Astrocyte of the spinal cord (primary cell): ENCODE measurements around the gene F3.

Source experiments
- DNase-seq: peaks from one replicate; pipeline ENCODE4 v3.0.0; 2011; ENCODE audit warnings: low read depth, low spot score
- H3K4me3 ChIP-seq: 2 replicates; pipeline ENCODE4 v1.5.1; 2011; ENCODE audit warnings: low read depth, mild to moderate bottlenecking, low read length, moderate library complexity
- CTCF ChIP-seq: IDR thresholded peaks from 2 replicates; pipeline ENCODE4 v1.5.1; 2012; ENCODE audit warnings: low read depth, mild to moderate bottlenecking, low read length, inconsistent platforms
- in situ Hi-C: cut with HindIII; loops from 2 replicates; pipeline ENCODE4 v1.10.0; 2017; ENCODE audit warnings: low sequenced_read_pairs

F3 gene

GRCh38 chr1:94541246-94542087 lies at the start of gene F3:
F3 (minus strand) TSS chr1:94541759; CDS start chr1:94541636, 123 bp downstream.
- TF ChIP-seq CTCF = no peak
- in situ Hi-C loops = loop anchor here (25.0 kb wide), 1 partner anchor 246 kb away; no protein-coding TSS in a partner anchor
- H3K4me3 ChIP-seq = peak within 1 kb of the TSS; percentile 67
- peak; percentile 88 for DNase-seq

- no peak for DNase-seq
- no peak overlapping the region for H3K4me3 ChIP-seq
- in situ Hi-C loops = no loop called here
- TF ChIP-seq CTCF = no peak
Measured at GRCh38 chr1:94590203-94591137, 48.9 kb upstream of the F3 start.

GRCh38 chr1:94589728-94590127 lies 48.2 kb upstream of the F3 start:
- TF ChIP-seq CTCF = no peak
- H3K4me3 ChIP-seq = no peak overlapping the region
- in situ Hi-C loops = no loop called here
- no peak for DNase-seq

DNA sequence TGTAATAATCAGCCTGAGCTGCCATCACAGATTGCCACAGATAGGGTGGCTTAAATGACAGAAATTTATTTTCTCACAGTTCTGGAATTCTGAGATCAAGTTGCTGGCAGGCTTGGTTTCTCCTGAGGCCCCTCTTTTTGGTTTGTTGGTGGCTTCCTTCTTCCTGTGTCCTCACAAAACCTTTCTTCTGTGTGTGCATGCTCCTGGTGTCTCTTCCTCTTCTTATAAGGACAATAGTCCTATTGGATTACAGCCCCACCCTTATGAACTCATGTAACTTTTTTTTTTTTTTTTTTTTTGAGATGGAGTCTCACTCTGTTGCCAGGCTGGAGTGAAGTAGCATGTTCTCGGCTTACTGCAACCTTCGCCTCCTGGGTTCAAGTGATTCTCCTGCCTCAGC lies 41.0 kb upstream of the F3 start:
- in situ Hi-C loops = no loop called here
- no peak for DNase-seq
- no peak for TF ChIP-seq CTCF
- H3K4me3 ChIP-seq = no peak overlapping the region

GRCh38 chr1:94580367-94581115 lies 39.0 kb upstream of the F3 start:
- peak; percentile 61 for DNase-seq
- no peak overlapping the region for H3K4me3 ChIP-seq
- in situ Hi-C loops = no loop called here
- no peak for TF ChIP-seq CTCF

DNA sequence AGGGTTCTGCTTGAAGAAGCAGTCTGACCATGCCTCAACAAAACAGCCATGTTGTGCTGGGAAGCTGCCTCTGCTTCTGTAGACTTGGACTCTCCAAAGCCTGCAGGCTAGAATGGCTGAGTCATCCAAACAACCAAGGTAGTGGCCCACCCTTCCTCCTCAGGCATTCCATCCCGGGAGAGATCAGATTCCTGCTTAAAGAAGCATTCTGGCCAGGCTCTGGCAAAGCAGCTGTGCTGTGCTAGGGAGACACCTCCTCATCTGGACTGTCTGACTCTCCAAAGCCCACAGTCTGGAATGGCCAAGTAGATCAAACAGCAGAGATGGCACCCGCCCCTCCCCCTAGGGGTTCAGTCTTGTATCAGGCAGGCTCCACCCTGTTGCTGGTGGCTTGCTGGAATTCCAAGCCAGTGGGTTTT lies 38.3 kb upstream of the F3 start:
- in situ Hi-C loops = no loop called here
- no peak for TF ChIP-seq CTCF
- no peak overlapping the region for H3K4me3 ChIP-seq
- DNase-seq = peak; percentile 90
